GM12865 (cell line): Measurements from ENCODE around the gene NLN.

ENCODE experiments used
- DNase-seq: peaks from one replicate; pipeline ENCODE4 v3.0.0; 2010; ENCODE audit warnings: low read depth
- H3K4me3 ChIP-seq: 2 replicates; pipeline ENCODE4 v1.5.1; 2011; ENCODE audit warnings: mild to moderate bottlenecking, low read depth, low read length, control low read depth
- TF ChIP-seq, protein P1 (sequence below): IDR thresholded peaks from 2 replicates; pipeline ENCODE4 v1.5.1; 2011; ENCODE audit warnings: low read length, control low read depth, low read depth, inconsistent platforms; ENCODE audit not compliant: insufficient read depth; ENCODE audit errors: missing control alignments

NLN gene

GRCh38 chr5:65734921-65735320 is 12.9 kb downstream of the NLN start:
- DNase-seq, result no peak
- H3K4me3 ChIP-seq, result no peak overlapping the region
- TF ChIP-seq, protein P1, sequence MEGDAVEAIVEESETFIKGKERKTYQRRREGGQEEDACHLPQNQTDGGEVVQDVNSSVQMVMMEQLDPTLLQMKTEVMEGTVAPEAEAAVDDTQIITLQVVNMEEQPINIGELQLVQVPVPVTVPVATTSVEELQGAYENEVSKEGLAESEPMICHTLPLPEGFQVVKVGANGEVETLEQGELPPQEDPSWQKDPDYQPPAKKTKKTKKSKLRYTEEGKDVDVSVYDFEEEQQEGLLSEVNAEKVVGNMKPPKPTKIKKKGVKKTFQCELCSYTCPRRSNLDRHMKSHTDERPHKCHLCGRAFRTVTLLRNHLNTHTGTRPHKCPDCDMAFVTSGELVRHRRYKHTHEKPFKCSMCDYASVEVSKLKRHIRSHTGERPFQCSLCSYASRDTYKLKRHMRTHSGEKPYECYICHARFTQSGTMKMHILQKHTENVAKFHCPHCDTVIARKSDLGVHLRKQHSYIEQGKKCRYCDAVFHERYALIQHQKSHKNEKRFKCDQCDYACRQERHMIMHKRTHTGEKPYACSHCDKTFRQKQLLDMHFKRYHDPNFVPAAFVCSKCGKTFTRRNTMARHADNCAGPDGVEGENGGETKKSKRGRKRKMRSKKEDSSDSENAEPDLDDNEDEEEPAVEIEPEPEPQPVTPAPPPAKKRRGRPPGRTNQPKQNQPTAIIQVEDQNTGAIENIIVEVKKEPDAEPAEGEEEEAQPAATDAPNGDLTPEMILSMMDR, result no peak

DNA sequence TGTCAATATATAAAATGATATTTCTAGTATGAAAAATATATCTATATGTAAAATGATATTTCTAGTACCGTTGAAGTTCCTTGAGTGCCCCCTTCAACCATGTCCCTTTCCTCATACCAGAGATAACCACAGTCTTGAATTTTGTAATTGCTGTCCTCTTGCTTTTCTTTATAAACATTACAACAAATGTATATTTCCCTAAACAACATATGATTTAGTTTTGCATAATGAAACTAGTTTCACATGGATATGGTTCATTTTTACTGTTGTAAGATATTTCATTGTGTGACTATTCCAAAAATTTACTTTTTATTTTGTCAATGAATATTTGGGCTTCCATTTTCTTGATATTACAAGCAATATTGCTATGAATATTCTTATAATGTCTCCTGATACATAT is 14.0 kb downstream of the NLN start:
- TF ChIP-seq, protein P1, result no peak
- no peak for DNase-seq
- H3K4me3 ChIP-seq, result no peak overlapping the region

GRCh38 chr5:65737842-65738241 is 15.8 kb downstream of the NLN start:
- TF ChIP-seq, protein P1, result no peak
- no peak overlapping the region for H3K4me3 ChIP-seq
- no peak for DNase-seq

GRCh38 chr5:65738305-65738704 is 16.3 kb downstream of the NLN start:
- TF ChIP-seq, protein P1, result no peak
- DNase-seq, result no peak
- no peak overlapping the region for H3K4me3 ChIP-seq

DNA sequence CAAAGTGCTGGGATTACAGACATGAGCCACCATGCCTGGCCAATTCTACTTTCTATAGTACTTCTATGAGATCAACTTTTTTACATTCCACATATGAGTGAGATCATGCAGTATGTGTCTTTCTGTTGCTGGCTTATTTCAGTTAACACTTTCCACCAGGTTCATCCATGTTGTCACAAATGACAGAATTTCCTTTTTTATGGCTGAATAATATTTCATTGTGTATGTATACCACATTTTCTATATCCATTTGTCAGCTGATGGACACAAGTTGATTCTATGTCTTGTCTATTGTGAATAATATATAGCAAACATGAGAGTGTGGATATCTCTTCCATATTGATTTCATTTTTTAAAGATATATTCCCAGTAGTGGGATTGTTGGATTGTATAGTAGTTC is 17.2 kb downstream of the NLN start:
- no peak overlapping the region for H3K4me3 ChIP-seq
- TF ChIP-seq, protein P1, result no peak
- no peak for DNase-seq

GRCh38 chr5:65742565-65743231 is 20.7 kb downstream of the NLN start:
- TF ChIP-seq, protein P1, result peak; percentile 59
- no peak overlapping the region for H3K4me3 ChIP-seq
- DNase-seq, result peak; percentile 64
